Left ventricle myocardium inferior (tissue), 1 donor: ENCODE results near the gene ANKDD1B. TPM values are rescaled to one million over a fixed set of nuclear protein-coding genes. Genes with fewer than 3 reads are reported as not detected.
"Not testable (repeated sequence)": the region's sequence is repeated elsewhere in the genome, so short reads cannot be mapped to it uniquely, and the experiment has no call there.

Experiments
- DNase-seq: peaks from one replicate; pipeline ENCODE4 v3.0.0-alpha.2; 2020
- H3K27ac ChIP-seq: fragments of 200-600 bp; replicated peaks from 2 replicates; pipeline ENCODE4 v1.8.0; 2021
- H3K27me3 ChIP-seq: fragments of 200-600 bp; 2 replicates; pipeline ENCODE4 v1.8.0; 2021; ENCODE audit warnings: low read depth
- H3K36me3 ChIP-seq: fragments of 200-600 bp; 2 replicates; pipeline ENCODE4 v1.8.0; 2021
- H3K4me1 ChIP-seq: fragments of 200-600 bp; 2 replicates; pipeline ENCODE4 v1.8.0; 2021
- H3K4me3 ChIP-seq: fragments of 200-600 bp; 2 replicates; pipeline ENCODE4 v1.8.0; 2021; ENCODE audit warnings: mild to moderate bottlenecking, moderate library complexity
- H3K9me3 ChIP-seq: fragments of 200-600 bp; replicated peaks from 2 replicates; pipeline ENCODE4 v1.8.0; 2021
- CTCF ChIP-seq: fragments of 200-600 bp; IDR thresholded peaks from 2 replicates; pipeline ENCODE4 v1.8.0; 2021; ENCODE audit warnings: antibody characterized with exemption, mild to moderate bottlenecking, borderline replicate concordance
- intact Hi-C: fragments of 100-400 bp; cut with micrococcal nuclease; formaldehyde crosslinking; loops from one replicate; pipeline ENCODE4 v1.11.0; 2022
- long read RNA-seq: library from polyadenylated mRNA; unstranded; transcript quantifications from one replicate; pipeline ENCODE4 v2.0.0, GENCODE V29; 2021
- total RNA-seq: library from RNA; stranded (reverse); fragmentation: NEBNext Ultra II Directional; extraction: Animal tissue kit (Norgen Biotek cat#: 25700); gene quantifications from one replicate; pipeline ENCODE4 v1.2.1, GENCODE V29; 2021
- donor health status: DM: no; HTN: yes; CAD: no; lungs with severe emphysema.

ANKDD1B gene
- total RNA-seq, result 0.27 TPM
- long read RNA-seq, result 0 reads

GRCh38 chr5:75611311-75612225 is at the start of gene ANKDD1B:
TSS of gene ANKDD1B (plus strand) at chr5:75611453. CDS start at chr5:75611635, 182 bp downstream.
- intact Hi-C loops, result no loop called here

DNA sequence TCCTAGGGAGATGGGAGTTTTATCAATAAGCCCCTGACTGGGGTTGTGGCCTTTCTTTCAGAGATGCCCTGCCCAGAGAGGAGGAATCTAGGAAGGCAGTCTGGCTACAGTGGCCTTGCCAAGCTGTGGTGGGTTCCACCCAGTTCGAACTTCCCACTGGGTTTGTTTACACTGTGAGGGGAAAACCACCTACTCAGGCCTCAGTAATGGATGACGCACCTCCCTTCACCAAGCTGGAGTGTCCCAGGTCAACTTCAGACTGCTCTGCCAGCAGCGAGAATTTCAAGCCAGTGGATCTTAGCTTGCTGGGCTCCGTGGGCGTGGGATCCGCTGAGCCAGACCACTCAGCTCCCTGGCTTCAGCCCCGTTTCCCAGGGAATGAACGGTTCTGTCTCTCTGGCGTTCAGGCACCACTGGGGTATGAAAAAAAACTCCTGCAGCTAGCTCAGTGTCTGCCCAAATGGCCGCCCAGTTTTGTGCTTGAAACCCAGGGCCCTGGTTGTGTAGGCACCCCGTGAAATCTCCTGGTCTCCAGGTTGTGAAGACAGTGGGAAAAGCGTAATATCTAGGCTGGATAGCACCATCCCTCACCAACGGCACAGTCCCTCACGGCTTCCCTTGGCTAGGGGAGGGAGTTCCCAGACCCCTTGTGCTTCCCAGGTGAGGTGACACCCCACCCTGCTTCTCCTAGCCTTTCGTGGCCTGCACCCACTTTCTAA is 45.1 kb upstream of the ANKDD1B start:
- intact Hi-C loops, H3K27me3 ChIP-seq, H3K4me3 ChIP-seq, H3K36me3 ChIP-seq, DNase-seq: not testable (repeated sequence)
- Histone ChIP-seq H3K9me3 (peaks cover 20% of the 10 kb centered on the region), H3K27ac (peak overlapping the region; percentile 73), H3K4me1 (peaks cover 40% of the 10 kb centered on the region)

More at GRCh38 chr5:75611311-75612225, at the start of gene ANKDD1B:
- Histone ChIP-seq H3K27ac (no peak within 1 kb of the TSS), H3K9me3 (no peaks in the 10 kb centered on the region), H3K4me1 (peaks cover 15% of the 10 kb centered on the region), H3K4me3 (peak within 1 kb of the TSS; percentile 63), H3K27me3 (no peaks in the 10 kb centered on the region), H3K36me3 (no peaks in the 10 kb centered on the region)
- no peak for TF ChIP-seq CTCF
- DNase-seq, result no peak

GRCh38 chr5:75566710-75567309 is 44.4 kb upstream of the ANKDD1B start:
- H3K4me1 ChIP-seq, result peaks cover 44% of the 10 kb centered on the region

GRCh38 chr5:75567710-75568109 is 43.5 kb upstream of the ANKDD1B start:
- Histone ChIP-seq H3K9me3 (peaks cover 20% of the 10 kb centered on the region), H3K27me3 (no peaks in the 10 kb centered on the region), H3K4me1 (peaks cover 44% of the 10 kb centered on the region), H3K4me3 (no peak overlapping the region), H3K27ac (peak overlapping the region; percentile 73), H3K36me3 (no peaks in the 10 kb centered on the region)
- no peak for DNase-seq
- TF ChIP-seq CTCF, result no peak
- intact Hi-C loops, result no loop called here

More at GRCh38 chr5:75566710-75567309, 44.4 kb upstream of the ANKDD1B start:
- intact Hi-C loops, result no loop called here
- Histone ChIP-seq H3K4me3 (peak overlapping the region; percentile 10), H3K27ac (peak overlapping the region; percentile 73), H3K27me3 (no peaks in the 10 kb centered on the region), H3K9me3 (peaks cover 20% of the 10 kb centered on the region), H3K36me3 (no peaks in the 10 kb centered on the region)
- TF ChIP-seq CTCF, result no peak
- no peak for DNase-seq

DNA sequence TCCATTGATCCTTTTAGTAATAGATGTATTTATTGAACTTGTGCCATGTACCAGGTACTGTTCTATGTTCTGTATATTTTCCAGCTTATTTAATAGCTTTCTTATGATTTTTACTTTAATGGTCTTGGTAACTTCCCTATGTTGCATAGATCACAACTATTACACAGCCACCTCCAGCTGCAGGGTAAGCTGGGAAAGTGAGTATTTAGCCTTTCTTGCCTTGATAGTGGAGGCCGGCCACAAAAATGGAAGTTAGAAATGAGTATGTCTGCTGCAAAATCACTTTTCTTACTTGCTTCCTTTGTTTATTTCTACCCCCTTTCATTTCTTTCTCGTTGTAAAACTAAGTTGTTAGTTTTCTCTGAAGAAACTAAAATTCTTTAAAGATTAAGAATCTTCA is 43.1 kb upstream of the ANKDD1B start:
- no peak overlapping the region for H3K27ac ChIP-seq

More for the DNA sequence above, 43.1 kb upstream of the ANKDD1B start:
- Histone ChIP-seq H3K36me3 (no peaks in the 10 kb centered on the region), H3K4me1 (peaks cover 44% of the 10 kb centered on the region), H3K4me3 (no peak overlapping the region), H3K27me3 (no peaks in the 10 kb centered on the region), H3K9me3 (peaks cover 17% of the 10 kb centered on the region)
- no peak for TF ChIP-seq CTCF
- no peak for DNase-seq
- intact Hi-C loops, result no loop called here
